Activated naive CD4-positive, alpha-beta T cell treated with anti-CD3 and anti-CD28 coated beads, Interleukin-2, amount 50 U/mL, for 24 hours (primary cell): ENCODE data around the gene CADPS.

ENCODE experiments used
- H3K27ac Mint-ChIP-seq: one replicate; pipeline ENCODE4 v1.8.0; 2021; ENCODE audit warnings: mild to moderate bottlenecking, mixed read lengths
- H3K27me3 Mint-ChIP-seq: one replicate; pipeline ENCODE4 v1.8.0; 2021; ENCODE audit warnings: mixed read lengths
- H3K36me3 Mint-ChIP-seq: one replicate; pipeline ENCODE4 v1.8.0; 2021; ENCODE audit warnings: mixed read lengths
- H3K4me1 Mint-ChIP-seq: one replicate; pipeline ENCODE4 v1.8.0; 2021; ENCODE audit warnings: mixed read lengths
- H3K4me3 Mint-ChIP-seq: one replicate; pipeline ENCODE4 v1.8.0; 2021; ENCODE audit warnings: mild to moderate bottlenecking, mixed read lengths
- H3K9me3 Mint-ChIP-seq: one replicate; pipeline ENCODE4 v1.8.0; 2021; ENCODE audit warnings: mixed read lengths

CADPS gene

DNA sequence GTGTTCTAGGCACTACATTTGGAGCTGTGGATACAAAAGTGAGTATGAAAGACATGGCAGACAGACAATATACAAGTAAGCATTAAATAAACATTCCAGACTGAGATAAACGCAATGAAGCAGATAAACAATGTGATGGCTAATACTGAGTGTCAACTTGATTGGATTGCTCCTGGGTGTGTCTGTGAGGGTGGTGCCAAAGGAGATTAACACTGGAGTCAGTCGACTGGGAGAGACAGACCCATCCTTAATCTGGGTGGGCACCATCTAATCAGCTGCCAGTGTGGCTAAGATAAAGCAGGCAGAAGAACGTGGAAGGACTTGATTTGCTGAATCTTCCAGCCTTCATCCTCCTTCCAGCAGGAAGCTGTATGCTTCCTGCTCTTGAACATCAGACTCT is 77.2 kb downstream of the CADPS start:
- H3K27ac Mint-ChIP-seq: no peak overlapping the region
- H3K4me1 Mint-ChIP-seq: no peaks in the 10 kb centered on the region
- peaks cover 2% of the 10 kb centered on the region for H3K27me3 Mint-ChIP-seq
- H3K36me3 Mint-ChIP-seq: no peaks in the 10 kb centered on the region
- H3K9me3 Mint-ChIP-seq: no peaks in the 10 kb centered on the region
- no peak overlapping the region for H3K4me3 Mint-ChIP-seq

DNA sequence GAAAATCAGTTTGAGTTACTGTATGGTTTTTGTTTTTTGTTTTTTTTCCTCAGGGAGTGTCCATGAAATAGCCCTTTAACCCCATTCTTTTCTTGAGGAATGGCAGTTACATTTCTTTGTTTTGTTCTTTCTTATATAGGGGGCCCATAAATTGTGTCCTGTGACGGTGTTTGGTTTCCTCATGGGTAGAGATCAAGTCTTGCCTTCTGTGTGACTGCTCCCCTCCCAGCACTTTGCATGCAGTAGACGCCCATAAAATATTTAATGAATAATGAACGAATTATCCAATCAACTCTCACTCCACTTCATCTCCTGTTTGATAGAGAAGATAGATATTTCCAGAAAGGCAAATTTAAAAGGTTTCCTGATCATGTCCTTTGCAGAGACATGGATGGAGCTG is 78.1 kb downstream of the CADPS start:
- H3K9me3 Mint-ChIP-seq: no peaks in the 10 kb centered on the region
- no peak overlapping the region for H3K4me3 Mint-ChIP-seq
- H3K4me1 Mint-ChIP-seq: no peaks in the 10 kb centered on the region
- no peaks in the 10 kb centered on the region for H3K36me3 Mint-ChIP-seq
- no peaks in the 10 kb centered on the region for H3K27me3 Mint-ChIP-seq
- H3K27ac Mint-ChIP-seq: no peak overlapping the region

DNA sequence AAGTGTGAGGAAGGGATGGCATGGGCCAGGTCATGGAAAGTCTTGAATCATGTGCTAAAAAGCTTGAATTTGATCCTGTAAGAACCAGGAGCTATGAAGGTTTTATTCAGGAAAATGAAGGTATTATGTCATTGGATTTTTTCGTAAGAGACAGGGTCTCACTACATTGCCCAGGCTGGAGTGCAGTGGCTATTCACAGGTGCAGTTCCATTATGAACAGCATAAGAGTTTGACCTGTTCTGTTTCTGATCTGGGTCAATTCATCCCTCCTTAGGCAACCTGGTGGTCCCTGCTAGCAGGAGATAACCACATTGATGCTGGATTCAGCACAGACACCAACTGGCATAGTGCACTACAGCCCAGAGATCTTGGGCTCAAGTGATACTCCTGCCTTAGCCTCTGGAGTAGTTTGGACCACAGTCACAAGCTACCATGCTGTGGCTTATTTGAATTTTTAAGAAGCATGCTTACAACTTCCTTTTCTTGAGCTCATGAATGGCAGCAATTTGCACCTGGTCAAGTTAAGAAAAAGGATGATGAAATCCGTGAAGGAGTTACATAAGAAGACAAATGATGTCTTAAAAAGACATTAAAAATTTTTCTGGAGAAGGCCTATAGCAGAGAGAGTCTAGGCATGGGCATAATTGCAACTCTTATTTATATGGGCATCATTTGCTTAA is 79.1 kb downstream of the CADPS start:
- no peaks in the 10 kb centered on the region for H3K4me1 Mint-ChIP-seq
- no peaks in the 10 kb centered on the region for H3K27me3 Mint-ChIP-seq
- H3K4me3 Mint-ChIP-seq: no peak overlapping the region
- no peak overlapping the region for H3K27ac Mint-ChIP-seq
- no peaks in the 10 kb centered on the region for H3K36me3 Mint-ChIP-seq
- no peaks in the 10 kb centered on the region for H3K9me3 Mint-ChIP-seq

DNA sequence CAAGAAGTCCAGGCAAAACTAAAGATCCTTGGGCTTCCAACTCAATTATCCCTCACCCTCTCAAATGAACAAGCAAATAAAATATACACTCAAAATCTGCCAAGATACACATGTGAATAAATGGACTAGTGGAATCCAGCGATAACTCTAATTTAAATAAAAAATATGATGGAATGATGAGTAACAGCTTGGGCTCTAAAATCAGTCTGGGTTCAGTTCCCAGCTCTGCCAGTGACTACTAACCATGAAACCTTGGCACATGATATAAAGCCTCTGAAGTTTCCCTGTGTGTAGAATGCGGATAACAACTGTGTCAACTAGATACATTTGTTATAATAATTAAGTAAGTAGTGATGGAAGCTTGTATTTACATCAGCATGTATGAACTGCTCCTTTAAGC is 81.3 kb downstream of the CADPS start:
- H3K27ac Mint-ChIP-seq: no peak overlapping the region
- H3K4me1 Mint-ChIP-seq: no peaks in the 10 kb centered on the region
- no peaks in the 10 kb centered on the region for H3K9me3 Mint-ChIP-seq
- no peaks in the 10 kb centered on the region for H3K27me3 Mint-ChIP-seq
- H3K36me3 Mint-ChIP-seq: no peaks in the 10 kb centered on the region
- H3K4me3 Mint-ChIP-seq: no peak overlapping the region

DNA sequence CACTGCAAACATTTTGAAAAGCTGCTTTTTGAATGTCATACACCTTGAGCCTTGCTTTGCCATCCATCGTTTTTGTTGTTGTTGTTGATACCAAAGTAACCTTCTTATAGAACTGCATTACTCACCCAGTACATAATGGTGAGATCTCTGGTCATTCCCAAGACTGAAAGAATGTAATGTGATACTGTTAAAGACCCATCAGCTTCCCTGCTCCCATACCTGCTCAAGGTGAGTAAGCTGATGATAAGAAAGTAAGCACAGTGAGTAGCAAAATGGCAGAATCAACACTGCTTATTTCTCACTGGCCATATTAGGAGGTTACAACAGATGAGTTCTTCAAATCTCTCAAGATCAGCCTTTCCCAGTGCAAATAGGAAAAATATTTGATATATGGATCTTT is 89.8 kb downstream of the CADPS start:
- no peaks in the 10 kb centered on the region for H3K36me3 Mint-ChIP-seq
- no peaks in the 10 kb centered on the region for H3K9me3 Mint-ChIP-seq
- H3K27me3 Mint-ChIP-seq: peaks cover 1% of the 10 kb centered on the region
- H3K27ac Mint-ChIP-seq: no peak overlapping the region
- H3K4me1 Mint-ChIP-seq: no peaks in the 10 kb centered on the region
- no peak overlapping the region for H3K4me3 Mint-ChIP-seq

DNA sequence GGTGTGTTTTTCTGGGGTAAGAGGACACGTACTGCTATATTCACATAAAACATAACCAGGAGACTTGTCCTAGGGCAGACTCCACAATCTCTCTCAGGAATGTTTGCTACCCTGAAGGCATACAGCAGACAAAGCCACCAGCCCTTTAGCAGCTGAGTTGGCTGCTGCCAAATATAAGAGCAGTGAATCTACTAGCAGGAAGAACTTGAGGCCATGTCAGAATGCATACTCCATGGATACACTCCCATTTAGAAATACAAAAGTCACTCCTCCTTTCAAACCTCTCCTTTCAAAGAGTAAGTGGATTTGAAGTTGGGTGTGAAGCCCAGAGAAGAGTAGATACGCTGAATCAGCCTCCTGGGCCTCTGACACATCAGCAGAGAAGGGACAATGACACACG is 94.1 kb downstream of the CADPS start:
- no peaks in the 10 kb centered on the region for H3K9me3 Mint-ChIP-seq
- H3K4me1 Mint-ChIP-seq: no peaks in the 10 kb centered on the region
- H3K27ac Mint-ChIP-seq: no peak overlapping the region
- H3K36me3 Mint-ChIP-seq: no peaks in the 10 kb centered on the region
- peaks cover 3% of the 10 kb centered on the region for H3K27me3 Mint-ChIP-seq
- H3K4me3 Mint-ChIP-seq: no peak overlapping the region

DNA sequence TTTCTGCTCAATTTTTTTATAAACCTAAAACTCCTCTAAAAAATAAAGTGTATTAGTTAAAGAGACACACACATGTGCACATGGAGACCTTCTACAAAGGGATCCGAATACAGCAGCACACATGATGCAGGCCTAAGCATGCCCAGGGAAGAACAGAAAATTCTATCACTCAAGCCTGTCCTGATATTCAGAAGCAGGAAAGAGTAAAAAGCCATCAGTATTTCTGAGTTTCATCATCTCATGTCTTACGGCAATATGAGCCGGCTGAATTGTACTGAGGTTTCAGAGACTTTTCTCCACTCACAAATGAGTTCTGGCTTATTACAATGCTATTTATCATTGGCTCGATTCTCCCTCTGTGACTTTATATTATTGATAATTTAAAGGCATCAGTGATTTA is 97.5 kb downstream of the CADPS start:
- Mint-ChIP-seq H3K4me3 (no peak overlapping the region), H3K4me1 (no peaks in the 10 kb centered on the region), H3K36me3 (no peaks in the 10 kb centered on the region), H3K27me3 (peaks cover 2% of the 10 kb centered on the region), H3K9me3 (no peaks in the 10 kb centered on the region), H3K27ac (no peak overlapping the region)

DNA sequence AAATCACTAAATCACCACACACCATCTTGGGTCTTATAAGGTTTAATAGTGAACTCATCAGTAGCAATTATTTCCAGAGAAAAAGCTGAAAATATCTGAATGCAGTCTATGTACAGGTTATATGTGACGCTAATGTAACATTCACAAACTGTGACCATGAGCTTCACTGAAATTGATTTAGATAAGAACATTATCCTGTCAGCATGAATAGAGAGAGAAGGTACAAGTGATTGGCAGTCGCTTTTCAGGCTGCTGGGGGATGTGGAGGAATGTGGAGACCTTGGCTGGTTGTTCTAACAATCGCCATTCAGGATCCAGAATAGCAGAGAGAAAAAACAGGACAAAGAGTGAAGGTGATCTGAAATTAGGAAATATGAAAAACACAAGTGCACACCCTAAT is 98.1 kb downstream of the CADPS start:
- H3K27ac Mint-ChIP-seq: no peak overlapping the region

DNA sequence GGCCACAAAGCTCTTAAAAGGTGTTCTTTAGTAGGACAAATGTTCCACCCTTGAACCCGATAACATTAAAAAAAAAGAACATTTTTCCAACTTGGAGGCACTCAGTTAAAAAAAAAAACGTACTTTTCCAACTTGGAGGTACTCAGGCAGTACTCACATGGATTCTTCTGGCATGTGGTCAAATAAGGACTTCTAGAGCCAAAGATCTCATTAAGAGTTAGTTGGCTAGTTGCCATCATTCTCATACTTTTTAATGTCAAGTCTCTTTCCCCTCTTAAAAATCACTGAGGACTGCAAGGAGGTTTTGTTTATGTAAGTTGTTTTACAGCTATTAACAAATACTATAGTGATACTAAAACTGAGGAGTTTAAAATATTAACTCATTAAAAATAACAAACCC is 101.0 kb downstream of the CADPS start:
- Mint-ChIP-seq H3K9me3 (no peaks in the 10 kb centered on the region), H3K4me3 (no peak overlapping the region), H3K4me1 (no peaks in the 10 kb centered on the region), H3K27ac (no peak overlapping the region), H3K27me3 (peaks cover 2% of the 10 kb centered on the region), H3K36me3 (no peaks in the 10 kb centered on the region)

More for the DNA sequence above, 98.1 kb downstream of the CADPS start:
- Mint-ChIP-seq H3K9me3 (no peaks in the 10 kb centered on the region), H3K4me3 (no peak overlapping the region), H3K36me3 (no peaks in the 10 kb centered on the region), H3K4me1 (no peaks in the 10 kb centered on the region), H3K27me3 (peaks cover 2% of the 10 kb centered on the region)

DNA sequence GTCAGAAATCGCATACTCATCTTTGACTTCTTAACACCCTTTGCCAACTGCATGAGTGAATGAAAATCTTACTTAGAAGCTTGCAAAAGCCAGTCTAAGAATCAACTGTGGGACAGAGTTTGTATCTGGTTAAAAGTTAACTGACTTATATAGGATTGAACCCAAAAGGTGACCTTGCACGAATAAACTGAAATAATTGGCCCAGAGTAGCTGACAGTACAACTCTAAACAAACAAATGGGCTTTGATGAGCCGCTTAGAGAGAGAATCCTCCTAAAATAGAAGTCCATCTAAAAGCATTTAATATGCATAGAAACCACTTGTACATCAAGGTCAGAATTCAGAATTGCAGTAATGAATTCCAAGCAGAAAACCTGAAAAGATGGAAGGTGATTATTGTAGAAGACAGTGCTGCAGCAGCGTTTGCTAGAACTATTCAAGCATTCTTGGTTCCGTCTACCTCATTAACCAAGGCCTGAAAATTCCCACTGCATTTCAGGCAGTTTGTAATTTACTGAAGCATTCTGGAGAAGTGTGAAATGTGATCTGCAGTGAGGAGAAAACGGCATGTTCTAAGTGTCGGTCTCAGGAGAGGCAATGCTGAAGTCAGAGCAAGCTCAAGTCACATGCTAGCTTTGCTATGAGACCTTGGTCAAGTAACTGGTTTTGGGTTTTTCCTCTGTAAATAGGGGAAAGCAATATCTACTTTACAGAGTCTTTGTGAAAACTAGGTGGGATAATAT is 103.7 kb downstream of the CADPS start:
- Mint-ChIP-seq H3K36me3 (no peaks in the 10 kb centered on the region), H3K4me1 (no peaks in the 10 kb centered on the region), H3K4me3 (no peak overlapping the region), H3K27ac (no peak overlapping the region), H3K27me3 (no peaks in the 10 kb centered on the region), H3K9me3 (no peaks in the 10 kb centered on the region)

DNA sequence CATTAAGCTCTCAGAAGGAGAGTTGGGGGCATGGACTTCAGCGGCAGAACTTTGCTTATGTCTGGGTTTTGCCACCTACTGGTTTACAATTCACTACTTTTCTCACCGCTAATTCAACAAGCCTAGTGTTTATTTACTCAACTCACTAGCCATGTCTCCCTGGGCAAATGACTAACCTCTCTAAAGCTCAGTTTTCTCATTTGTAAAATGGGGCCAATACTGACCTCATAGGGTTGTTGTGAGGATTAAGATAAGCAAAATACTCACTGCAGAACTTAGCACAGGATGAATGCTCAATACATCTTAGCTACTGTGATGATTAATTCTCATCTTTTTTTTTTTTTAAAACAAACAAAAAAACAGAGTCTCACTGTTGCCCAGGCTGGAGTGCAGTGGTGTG is 106.3 kb downstream of the CADPS start:
- Mint-ChIP-seq H3K27ac (no peak overlapping the region), H3K9me3 (no peaks in the 10 kb centered on the region)

DNA sequence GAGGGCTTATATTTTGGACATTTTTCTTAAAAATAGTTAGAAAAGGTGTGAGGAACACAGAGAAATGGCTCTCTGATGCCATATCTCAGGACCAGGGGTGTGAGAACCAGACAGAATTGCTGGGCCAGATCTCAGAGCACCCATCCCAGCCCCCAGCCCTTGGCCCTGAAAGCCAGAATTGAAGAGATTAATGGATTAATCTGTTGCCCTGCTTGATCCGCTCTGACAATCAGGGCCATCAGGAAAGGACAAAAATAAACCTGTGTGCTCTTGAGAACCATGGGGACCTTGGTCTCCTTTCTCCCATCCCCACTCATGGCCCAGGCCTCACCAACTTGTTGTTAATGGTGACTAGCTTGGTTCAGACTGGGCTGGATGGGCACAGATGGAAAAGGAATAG is 113.5 kb downstream of the CADPS start:
- no peaks in the 10 kb centered on the region for H3K36me3 Mint-ChIP-seq
- H3K4me3 Mint-ChIP-seq: no peak overlapping the region
- peaks cover 4% of the 10 kb centered on the region for H3K9me3 Mint-ChIP-seq
- H3K27ac Mint-ChIP-seq: no peak overlapping the region
- H3K4me1 Mint-ChIP-seq: no peaks in the 10 kb centered on the region
- H3K27me3 Mint-ChIP-seq: no peaks in the 10 kb centered on the region

More for the DNA sequence above, 106.3 kb downstream of the CADPS start:
- Mint-ChIP-seq H3K36me3 (no peaks in the 10 kb centered on the region), H3K4me1 (no peaks in the 10 kb centered on the region), H3K27me3 (no peaks in the 10 kb centered on the region), H3K4me3 (no peak overlapping the region)

DNA sequence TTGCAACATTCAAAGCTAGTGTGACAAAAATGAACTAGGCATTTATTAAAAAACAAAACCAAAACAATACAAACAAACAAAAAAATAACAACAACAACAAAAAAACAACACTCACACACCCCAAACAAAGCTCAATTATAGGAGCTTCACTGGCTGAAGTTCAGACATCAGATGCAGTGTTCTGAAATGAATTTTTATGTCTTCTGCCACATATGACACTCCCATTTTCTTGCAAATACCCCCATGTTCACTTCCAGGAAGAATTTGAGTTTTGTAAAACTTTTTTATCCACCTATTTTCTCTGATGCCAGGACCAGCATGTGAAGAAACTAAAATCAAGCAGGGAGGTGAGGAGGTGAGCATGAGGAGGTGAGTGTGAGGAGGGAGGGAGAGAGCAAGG is 113.9 kb downstream of the CADPS start:
- Mint-ChIP-seq H3K4me1 (no peaks in the 10 kb centered on the region), H3K36me3 (no peaks in the 10 kb centered on the region), H3K27me3 (no peaks in the 10 kb centered on the region), H3K9me3 (peaks cover 4% of the 10 kb centered on the region), H3K4me3 (no peak overlapping the region), H3K27ac (no peak overlapping the region)

DNA sequence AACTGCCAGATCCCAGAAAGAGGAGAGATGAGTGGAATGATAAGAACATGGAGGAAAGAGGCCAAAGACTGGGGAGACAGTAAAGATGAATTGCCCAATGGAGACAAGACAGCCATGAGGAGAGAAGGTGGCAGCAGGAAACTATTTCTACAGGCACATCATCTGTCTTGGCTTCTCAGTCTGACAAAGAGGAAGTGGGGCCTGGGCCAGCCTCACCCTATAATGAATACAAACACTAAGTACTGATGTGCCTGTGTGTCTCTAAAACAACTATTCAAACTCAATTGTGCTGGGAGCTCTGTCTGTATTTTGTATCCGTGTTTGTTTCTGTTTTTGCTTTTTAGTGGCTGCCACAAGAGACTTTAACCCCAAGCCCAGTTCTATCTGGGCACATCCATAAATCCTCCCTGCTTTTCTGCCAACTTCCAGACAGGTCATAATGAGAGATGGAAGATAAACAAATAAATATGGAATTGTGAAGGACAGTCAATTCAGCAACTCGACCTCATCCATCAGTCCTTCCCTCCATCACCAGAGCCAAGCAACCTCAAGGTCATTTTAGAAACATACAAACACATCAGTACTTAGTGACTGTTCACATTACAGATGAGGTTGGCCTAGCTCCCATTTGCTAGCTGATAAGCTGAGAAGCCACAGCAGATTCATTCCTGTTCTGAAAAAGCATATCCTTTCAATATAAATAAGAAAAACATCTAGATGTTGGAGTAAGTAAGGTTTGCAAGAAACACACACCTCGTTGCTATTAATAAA is 116.7 kb downstream of the CADPS start:
- Mint-ChIP-seq H3K4me3 (no peak overlapping the region), H3K27me3 (no peaks in the 10 kb centered on the region), H3K36me3 (no peaks in the 10 kb centered on the region), H3K4me1 (no peaks in the 10 kb centered on the region), H3K27ac (no peak overlapping the region), H3K9me3 (peaks cover 4% of the 10 kb centered on the region)

DNA sequence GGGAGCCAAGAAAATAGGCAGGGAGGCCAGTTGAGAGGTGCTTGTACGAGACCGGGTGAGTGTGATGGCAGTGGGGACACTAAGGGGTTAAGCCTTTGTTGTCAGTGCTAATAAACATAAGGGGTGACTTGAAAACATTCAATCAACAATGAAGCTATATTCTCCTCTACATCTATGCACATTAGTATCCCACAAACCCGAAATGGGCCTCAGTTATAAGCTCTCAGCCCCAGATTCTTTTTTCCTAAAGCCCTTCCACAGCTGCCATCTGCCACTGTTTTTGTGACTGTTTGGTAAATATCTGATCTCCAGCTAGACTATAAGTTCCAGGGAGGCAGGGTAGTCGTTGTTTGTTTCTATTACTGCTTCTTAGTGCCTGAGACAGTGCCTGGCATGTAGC is 118.2 kb downstream of the CADPS start:
- no peak overlapping the region for H3K4me3 Mint-ChIP-seq
- H3K9me3 Mint-ChIP-seq: peaks cover 4% of the 10 kb centered on the region
- no peaks in the 10 kb centered on the region for H3K4me1 Mint-ChIP-seq
- no peaks in the 10 kb centered on the region for H3K27me3 Mint-ChIP-seq
- no peaks in the 10 kb centered on the region for H3K36me3 Mint-ChIP-seq
- H3K27ac Mint-ChIP-seq: no peak overlapping the region

DNA sequence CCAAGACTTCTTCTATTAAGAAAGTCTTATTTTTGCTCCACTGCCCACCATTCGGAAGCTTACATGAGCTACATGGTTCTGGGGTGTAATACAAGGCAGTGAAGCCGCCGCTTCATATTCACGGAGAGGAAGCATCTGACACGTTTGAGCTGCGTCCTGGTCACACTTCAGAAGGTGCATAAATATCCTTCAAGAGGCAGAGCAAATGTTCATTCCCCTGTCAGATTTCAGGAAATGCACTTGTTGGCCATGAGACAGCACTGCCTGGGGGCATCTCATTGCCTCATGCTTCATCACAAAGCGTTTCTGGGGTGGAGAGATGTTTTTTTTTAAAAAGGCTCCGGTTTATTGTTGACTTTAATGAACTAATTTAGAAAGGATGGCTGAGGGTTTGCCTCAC is 119.9 kb downstream of the CADPS start:
- H3K4me1 Mint-ChIP-seq: no peaks in the 10 kb centered on the region
- no peak overlapping the region for H3K4me3 Mint-ChIP-seq
- no peaks in the 10 kb centered on the region for H3K36me3 Mint-ChIP-seq
- no peaks in the 10 kb centered on the region for H3K27me3 Mint-ChIP-seq
- H3K9me3 Mint-ChIP-seq: peaks cover 4% of the 10 kb centered on the region
- no peak overlapping the region for H3K27ac Mint-ChIP-seq
